CD4-positive, alpha-beta T cell treated with Interleukin-4 for 4 hours (primary cell): ENCODE results near the gene TMED10.
"Not testable (repeated sequence)": the region's sequence is repeated elsewhere in the genome, so short reads cannot be mapped to it uniquely, and the experiment has no call there.

Experiments used
- DNase-seq: peaks from one replicate; pipeline ENCODE4 v3.0.0-alpha.2; 2020

The TMED10 gene

GRCh38 chr14:75156111-75156510, 20.3 kb downstream of the TMED10 start:
- DNase-seq: no peak

- peak; percentile 27 for DNase-seq
These were observed 21.2 kb downstream of the TMED10 start for GRCh38 chr14:75155169-75155568.

- DNase-seq: no peak
These were observed 23.1 kb downstream of the TMED10 start for GRCh38 chr14:75153295-75153694.

DNA sequence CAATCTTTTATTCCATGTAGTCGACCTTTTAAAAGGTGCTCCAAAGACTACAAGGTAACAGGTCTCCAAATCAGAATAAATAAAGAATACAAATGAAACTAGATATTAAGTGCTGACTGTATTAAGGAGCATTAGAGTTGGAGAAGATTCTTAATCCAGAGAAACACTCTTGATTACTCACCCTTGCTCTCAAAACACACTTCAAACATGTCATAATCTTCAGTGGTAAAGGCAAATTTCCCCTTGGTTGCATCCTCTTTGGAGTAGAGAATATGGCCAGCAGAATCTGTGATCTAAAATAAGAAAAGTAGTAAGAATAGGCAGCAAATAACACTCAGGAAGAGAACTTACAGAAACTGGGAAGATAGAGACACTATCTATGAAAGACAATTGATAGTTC, 24.6 kb downstream of the TMED10 start:
- no peak for DNase-seq

GRCh38 chr14:75150637-75151036, 25.8 kb downstream of the TMED10 start:
- not testable (repeated sequence) for DNase-seq

- no peak for DNase-seq
These were observed 26.3 kb downstream of the TMED10 start for GRCh38 chr14:75150150-75150549.

- no peak for DNase-seq
These were observed 28.9 kb downstream of the TMED10 start for GRCh38 chr14:75147423-75148071.

- DNase-seq: no peak
These were observed 31.5 kb downstream of the TMED10 start for GRCh38 chr14:75144944-75145343.

DNA sequence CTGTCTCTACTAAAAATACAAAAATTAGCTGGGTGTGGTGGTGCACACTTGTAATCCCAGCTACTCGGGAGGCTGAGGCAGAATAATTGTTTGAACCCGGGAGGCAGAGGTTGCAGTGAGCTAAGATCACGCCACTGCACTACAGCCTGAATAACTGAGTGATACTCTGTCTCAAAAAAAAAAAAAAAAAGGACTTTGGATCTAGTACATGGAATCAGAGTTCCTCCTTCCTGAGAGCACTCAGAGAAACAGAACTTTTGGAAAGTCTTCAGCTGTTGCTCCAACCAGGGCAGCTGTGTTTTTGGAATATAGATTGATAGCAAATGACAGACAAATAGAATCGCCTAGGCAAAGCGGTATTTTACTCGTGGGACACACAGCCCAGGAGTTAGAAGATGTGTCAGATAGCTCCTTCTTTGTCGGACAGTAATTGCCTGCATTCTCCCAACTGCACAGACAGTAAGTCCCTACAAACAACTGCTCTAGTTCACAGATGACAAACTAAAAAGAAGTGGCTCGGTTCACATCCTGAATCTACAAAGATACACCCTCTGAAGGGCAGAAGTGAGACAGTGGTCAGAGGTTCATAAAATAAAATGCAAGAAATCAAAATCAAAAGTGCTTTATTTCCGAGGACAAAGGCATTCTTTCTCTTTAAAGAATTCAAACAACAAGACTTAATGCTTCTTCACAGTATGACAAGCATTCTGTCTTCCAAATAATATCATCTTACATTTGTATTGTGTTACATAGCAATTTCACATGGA, 32.5 kb downstream of the TMED10 start:
- no peak for DNase-seq

DNA sequence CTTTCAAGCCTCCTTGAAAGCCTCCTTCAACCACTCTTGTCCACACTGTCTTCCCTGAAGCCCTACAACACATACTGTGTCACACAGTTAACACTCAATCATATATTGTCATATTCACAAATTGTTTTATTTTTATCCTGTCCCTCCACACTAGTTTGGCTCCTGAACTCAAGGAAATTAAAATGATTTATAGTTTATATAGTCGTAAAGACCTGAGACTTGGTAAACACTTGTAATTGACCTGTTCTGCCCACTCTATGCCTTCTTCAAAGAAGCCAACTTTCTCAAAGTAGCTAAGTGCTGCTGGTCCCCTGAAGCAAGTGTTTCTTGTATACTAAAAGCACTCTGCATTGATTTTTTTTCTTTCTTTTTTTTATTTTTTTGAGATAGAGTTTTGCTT, 33.9 kb downstream of the TMED10 start:
- no peak for DNase-seq

- peak; percentile 56 for DNase-seq
These were observed 34.4 kb downstream of the TMED10 start for GRCh38 chr14:75141967-75142366.

DNA sequence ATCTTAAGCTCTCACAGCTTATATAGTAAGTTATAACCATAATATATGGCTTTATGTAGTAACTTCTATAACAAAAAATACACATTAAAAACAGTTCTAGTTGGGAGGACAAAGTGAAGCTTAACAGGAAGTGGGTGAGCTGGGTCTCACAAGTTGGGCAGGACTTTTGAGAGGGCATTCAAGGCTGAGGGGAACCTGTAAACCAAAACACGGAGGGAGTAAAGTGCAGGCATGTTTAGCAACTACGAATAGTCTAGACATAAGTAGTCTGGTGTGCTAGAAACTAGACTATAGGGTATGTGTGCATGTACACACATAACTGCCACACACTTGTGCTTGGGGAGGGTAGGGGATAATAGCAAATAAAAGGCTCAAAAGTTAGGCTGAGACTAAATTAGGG, 35.4 kb downstream of the TMED10 start:
- peak; percentile 45 for DNase-seq

- no peak for DNase-seq
These were observed 35.8 kb downstream of the TMED10 start for GRCh38 chr14:75140620-75141019.

GRCh38 chr14:75139185-75139584, 37.2 kb downstream of the TMED10 start:
- DNase-seq: no peak

GRCh38 chr14:75138492-75138891, 37.9 kb downstream of the TMED10 start:
- DNase-seq: no peak

GRCh38 chr14:75134644-75135043, 41.8 kb downstream of the TMED10 start:
- DNase-seq: no peak

DNA sequence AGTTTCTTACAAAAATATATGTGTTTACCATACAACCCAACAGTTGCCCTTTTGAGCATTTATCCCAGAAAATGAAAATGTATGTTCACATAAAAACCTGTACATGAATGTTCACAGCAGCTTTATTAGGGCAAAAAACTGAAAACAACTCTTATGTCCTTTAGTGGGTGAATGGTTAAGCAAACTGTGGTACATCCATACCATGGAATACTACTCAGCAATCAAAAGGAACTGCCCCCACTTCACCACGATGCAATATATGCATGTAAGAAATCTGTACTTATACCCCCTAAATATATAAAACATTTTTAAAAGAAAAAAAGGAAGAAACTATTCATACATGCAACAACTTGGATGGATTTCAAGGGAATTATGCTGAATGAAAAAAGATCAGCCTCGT, 42.8 kb downstream of the TMED10 start:
- DNase-seq: no peak

DNA sequence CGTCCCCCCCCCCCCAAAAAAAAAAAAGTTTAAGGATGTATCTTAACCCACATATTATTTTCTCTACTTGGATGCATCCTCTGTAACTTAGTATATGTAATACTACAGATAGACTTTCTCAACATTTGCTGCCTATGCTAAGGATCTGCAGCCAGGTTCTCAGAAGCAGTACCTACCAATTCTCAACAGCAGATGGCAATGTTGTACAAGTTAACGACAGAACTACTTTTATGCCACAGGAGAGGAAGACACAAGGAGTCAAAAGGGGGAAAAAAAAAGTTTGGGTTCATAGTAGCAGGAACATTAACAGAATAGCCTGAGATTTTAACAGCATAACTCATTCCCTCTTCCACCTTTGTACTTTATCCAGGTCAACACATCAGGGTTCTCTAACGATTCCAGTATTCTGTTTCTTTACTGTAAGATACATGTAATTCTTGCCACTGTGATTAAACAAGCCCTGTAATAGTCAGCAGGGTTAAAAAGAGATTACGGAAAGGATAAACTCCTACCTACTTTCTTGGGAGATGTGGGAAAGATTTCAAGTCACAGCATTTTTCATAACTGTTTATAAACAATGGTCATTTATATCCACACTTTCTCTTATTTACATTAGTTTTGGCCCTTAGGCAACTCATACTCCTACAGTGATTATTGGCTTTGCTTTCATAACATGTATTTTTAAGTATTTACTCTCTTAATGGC, 43.9 kb downstream of the TMED10 start:
- DNase-seq: peak; percentile 75

GRCh38 chr14:75128596-75128990, 47.8 kb downstream of the TMED10 start:
- no peak for DNase-seq

- DNase-seq: no peak
These were observed 48.4 kb downstream of the TMED10 start for GRCh38 chr14:75127903-75128595.

DNA sequence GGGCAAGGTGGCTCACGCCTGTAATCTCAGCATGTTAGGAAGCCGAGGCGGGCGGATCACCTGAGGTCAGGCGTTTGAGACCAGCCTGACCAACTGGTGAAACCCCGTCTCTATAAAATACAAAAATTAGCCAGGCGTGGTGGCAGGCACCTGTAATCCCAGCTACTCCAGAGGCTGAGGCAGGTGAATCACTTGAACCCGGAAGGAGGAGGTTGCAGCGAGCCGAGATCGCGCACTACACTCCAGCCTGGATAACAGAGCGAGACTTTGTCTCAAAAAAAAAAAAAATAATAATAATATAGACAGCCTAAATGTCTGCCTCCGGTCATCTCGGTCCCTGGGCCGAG, 49.0 kb downstream of the TMED10 start:
- DNase-seq: not testable (repeated sequence)

DNA sequence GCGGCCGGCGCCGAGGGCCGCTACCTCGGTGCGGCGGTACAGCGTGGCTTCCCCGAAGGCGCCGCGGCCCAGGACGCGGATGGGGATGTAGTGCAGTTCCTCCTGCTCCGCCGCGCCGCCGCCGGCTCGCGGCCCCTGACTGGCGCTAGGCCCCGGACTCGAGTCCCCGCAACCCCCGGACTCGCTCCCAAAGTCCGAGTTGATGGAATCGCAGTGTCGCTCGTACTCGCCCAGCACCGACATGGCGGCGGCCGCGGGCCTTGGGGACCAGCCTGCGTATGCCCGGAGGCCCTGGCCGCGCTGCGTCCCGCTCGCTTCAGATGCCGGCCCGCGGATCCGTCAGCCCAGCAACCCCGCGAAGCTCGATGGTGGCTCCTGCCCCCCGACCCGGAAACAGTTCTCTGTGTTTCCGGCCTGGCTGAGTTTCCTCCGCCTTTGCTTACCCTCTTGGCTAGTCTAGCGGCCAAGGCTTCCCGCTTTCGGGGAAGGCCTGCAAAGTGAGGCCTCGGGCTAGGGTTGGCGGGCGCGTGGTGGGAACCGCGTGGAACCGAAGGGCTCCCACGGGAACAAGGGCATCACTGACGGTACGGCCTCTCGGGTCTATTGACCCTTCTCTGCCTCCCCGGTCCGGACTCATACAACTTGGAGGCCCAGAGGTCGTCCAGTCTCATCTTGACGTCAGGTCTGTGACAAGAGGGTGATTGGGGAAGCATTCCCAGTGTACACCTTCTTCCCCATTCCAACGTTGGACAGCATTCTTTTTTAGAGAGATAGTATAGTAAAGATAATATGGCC, 49.5 kb downstream of the TMED10 start, which contains the start of gene NEK9:
Gene NEK9, minus strand, starts transcription at position 370 of the 795 bp plus-strand sequence. Its CDS starts 127 bp downstream, at position 243.
- DNase-seq: peak; percentile 87
